ENCODE measurements around the gene M1AP. TPM values are rescaled to one million over a fixed set of nuclear protein-coding genes. Genes with fewer than 3 reads are reported as not detected.

Gene M1AP
- total and polyA plus RNA-seq, 2 of the 8 experiments (the other 6 are each of a cell fraction or from before 2014, with no cell fraction given), result 4.8 TPM

- TF ChIP-seq CHD7 (IDR thresholded peaks at IDR 0.05; ENCODE audit: insufficient replicate concordance, low read length) (no peak), KDM1A (IDR thresholded peaks at IDR 0.05; ENCODE audit: borderline replicate concordance, low read length) (no peak), BCL11A (IDR thresholded peaks at IDR 0.05; ENCODE audit: low read depth in 2 of 2, low read length in 2 of 2) (no peak), MAFK (IDR thresholded peaks at IDR 0.05; ENCODE audit: low read depth, low read length) (no peak), SP1 (IDR thresholded peaks at IDR 0.05; ENCODE audit: low read depth, low read length) (no peak), RNF2 (IDR thresholded peaks at IDR 0.05; ENCODE audit: borderline replicate concordance, low read depth, low read length, missing control alignments, poor library complexity, severe bottlenecking) (no peak), PHF8 (conservative IDR thresholded peaks at IDR 0.05; ENCODE audit: low read depth, low read length) (no peak), KDM4A (IDR thresholded peaks at IDR 0.05; ENCODE audit: low read depth, low read length, severe bottlenecking) (no peak)
Observed at GRCh38 chr2:74532222-74532621, 115.9 kb downstream of the M1AP start (continued).
